Activated CD4-positive, alpha-beta T cell treated with anti-CD3 and anti-CD28 coated beads for 24 hours (primary cell): ENCODE data around the gene MSH2.
"Not testable (repeated sequence)": the region's sequence is repeated elsewhere in the genome, so short reads cannot be mapped to it uniquely, and the experiment has no call there.

ENCODE experiments used
- DNase-seq, 2 donors: peaks; one replicate each; pipeline ENCODE4 v3.0.0-alpha.2; 2020; ENCODE audit warnings: low read depth in 2 of 2

The MSH2 gene

GRCh38 chr2:47484396-47484795, 81.4 kb downstream of the MSH2 start:
- no peak for DNase-seq

GRCh38 chr2:47485177-47485576, 82.2 kb downstream of the MSH2 start:
- no peak for DNase-seq

GRCh38 chr2:47485751-47486300, 82.9 kb downstream of the MSH2 start:
- no peak for DNase-seq

- no peak for DNase-seq
Measured at GRCh38 chr2:47486841-47487497, 84.0 kb downstream of the MSH2 start.

GRCh38 chr2:47487498-47487875, 84.5 kb downstream of the MSH2 start:
- no peak for DNase-seq

GRCh38 chr2:47488870-47489584, 86.1 kb downstream of the MSH2 start:
- DNase-seq: no peak

GRCh38 chr2:47490406-47490805, 87.5 kb downstream of the MSH2 start:
- no peak for DNase-seq

- DNase-seq: no peak
Measured at GRCh38 chr2:47493317-47494035, 90.5 kb downstream of the MSH2 start.

GRCh38 chr2:47494267-47495130, 91.5 kb downstream of the MSH2 start:
- DNase-seq: no peak

GRCh38 chr2:47497843-47498460, 95.0 kb downstream of the MSH2 start:
- DNase-seq: no peak

GRCh38 chr2:47499093-47499492, 96.1 kb downstream of the MSH2 start:
- DNase-seq: no peak

GRCh38 chr2:47499621-47500309, 96.8 kb downstream of the MSH2 start:
- DNase-seq: no peak

GRCh38 chr2:47501374-47502200, 98.6 kb downstream of the MSH2 start:
- no peak for DNase-seq

- not testable (repeated sequence) for DNase-seq
Measured at GRCh38 chr2:47502498-47502897, 99.5 kb downstream of the MSH2 start.

- DNase-seq: no peak
Measured at GRCh38 chr2:47503481-47504070, 100.6 kb downstream of the MSH2 start.

- no peak for DNase-seq
Measured at GRCh38 chr2:47504174-47504810, 101.3 kb downstream of the MSH2 start.

- DNase-seq: no peak
Measured at GRCh38 chr2:47506024-47506423, 103.1 kb downstream of the MSH2 start.

GRCh38 chr2:47506436-47506835, 103.5 kb downstream of the MSH2 start:
- no peak for DNase-seq

GRCh38 chr2:47508080-47508479, 105.1 kb downstream of the MSH2 start:
- no peak for DNase-seq
